IPS-18c (cell line): ENCODE measurements around the gene PDX1.

ENCODE experiments used
- H3K4me3 ChIP-seq: 2 replicates; pipeline ENCODE4 v1.7.0; 2013; ENCODE audit warnings: low read depth, mild to moderate bottlenecking, low read length, moderate library complexity; ENCODE audit not compliant: insufficient read depth
- H3K9me3 ChIP-seq: one replicate; pipeline ENCODE4 v1.6.1; 2013; ENCODE audit warnings: mild to moderate bottlenecking, low read length, moderate library complexity; ENCODE audit not compliant: control insufficient read depth, insufficient read depth

Gene PDX1

DNA sequence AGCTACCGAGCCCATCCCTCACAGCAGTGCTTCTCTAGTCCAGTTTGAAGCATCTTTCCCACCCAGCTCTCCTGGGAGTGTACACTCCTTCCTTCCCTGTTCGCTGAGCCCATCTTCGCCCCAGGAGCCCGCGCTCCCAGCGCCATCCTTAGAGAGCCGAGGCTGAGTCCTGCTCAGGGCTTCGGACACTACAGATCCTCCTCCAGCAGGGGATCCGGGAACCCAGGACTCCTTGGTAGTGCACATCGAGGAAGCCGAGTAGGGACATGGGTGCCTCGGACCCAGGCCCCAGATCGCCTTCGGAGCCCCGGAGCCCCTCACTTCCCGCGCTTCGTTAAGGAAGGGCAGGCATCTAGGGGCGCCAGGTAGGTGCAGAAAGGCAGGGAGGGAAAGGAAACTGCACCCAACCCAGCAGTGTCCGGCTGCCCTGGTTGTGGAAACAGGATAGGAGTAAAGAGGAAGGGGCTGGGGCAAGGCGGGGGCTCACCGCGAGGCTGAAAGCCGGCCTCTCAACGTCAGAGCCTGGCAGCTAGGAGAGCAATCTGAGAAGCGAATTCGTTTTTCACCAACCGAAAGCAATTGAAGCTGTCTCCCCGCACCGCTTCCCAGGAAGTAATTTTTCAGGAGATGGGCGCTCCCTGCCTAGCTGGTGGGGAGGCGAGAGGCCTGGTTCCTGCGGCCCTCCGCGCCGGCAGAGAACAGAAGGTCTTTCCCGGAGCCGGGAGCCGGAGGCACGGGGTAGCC, 1.0 kb downstream of the PDX1 start:
- 0 out of 2 replicates have a peak overlapping the region, but pooled peaks have one; percentile 15 for H3K4me3 ChIP-seq

GRCh38 chr13:27921421-27921960, 1.7 kb downstream of the PDX1 start:
- H3K4me3 ChIP-seq, result 0 out of 2 replicates have a peak overlapping the region, but pooled peaks have one; percentile 15
- peaks cover 7% of the 10 kb centered on the region for H3K9me3 ChIP-seq

More for the DNA sequence above, 1.0 kb downstream of the PDX1 start:
- peaks cover 5% of the 10 kb centered on the region for H3K9me3 ChIP-seq

GRCh38 chr13:27921961-27922882, 2.4 kb downstream of the PDX1 start:
- H3K9me3 ChIP-seq, result peaks cover 9% of the 10 kb centered on the region
- H3K4me3 ChIP-seq, result no peak overlapping the region

DNA sequence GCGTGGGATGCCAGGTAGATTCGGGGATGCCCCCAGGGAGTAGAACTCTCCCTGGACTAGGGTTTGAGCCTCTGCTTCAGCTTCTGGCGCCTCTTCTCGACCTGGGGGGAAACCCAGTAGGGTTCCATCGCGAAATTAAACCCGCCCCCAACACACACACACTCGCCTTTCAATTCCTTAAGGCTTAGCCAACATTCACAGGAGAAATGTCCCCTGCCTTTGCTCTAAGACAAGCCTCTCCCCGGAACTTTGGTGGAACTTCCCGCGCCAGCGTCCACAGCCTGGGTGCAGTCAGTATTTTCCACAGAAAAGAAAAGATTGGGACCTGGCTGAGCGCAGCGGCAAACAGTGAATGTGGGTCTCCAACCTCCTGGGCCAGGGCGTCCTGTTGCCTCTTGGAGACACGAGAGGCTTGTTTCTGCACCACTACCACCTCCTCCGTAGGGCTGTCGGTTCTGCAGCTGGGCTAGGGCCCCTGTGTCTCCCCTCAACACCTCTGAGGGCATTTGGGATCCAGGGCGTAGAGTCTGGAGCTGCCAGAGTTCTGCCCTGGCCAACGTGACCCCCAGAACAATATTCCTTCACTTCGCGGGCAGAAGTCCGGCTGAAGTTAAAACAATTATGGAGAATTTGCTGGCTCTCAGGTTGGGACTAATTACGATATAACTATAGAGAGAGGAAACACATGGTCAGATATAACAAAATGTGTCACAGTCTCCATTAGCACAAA, 3.2 kb downstream of the PDX1 start:
- Histone ChIP-seq H3K4me3 (no peak overlapping the region), H3K9me3 (peaks cover 9% of the 10 kb centered on the region)

- no peak overlapping the region for H3K4me3 ChIP-seq
These were observed 4.2 kb downstream of the PDX1 start for GRCh38 chr13:27923794-27924528.

GRCh38 chr13:27924529-27925141, 4.8 kb downstream of the PDX1 start:
- peaks cover 9% of the 10 kb centered on the region for H3K9me3 ChIP-seq
- no peak overlapping the region for H3K4me3 ChIP-seq

More at GRCh38 chr13:27923794-27924528, 4.2 kb downstream of the PDX1 start:
- H3K9me3 ChIP-seq, result peaks cover 9% of the 10 kb centered on the region

DNA sequence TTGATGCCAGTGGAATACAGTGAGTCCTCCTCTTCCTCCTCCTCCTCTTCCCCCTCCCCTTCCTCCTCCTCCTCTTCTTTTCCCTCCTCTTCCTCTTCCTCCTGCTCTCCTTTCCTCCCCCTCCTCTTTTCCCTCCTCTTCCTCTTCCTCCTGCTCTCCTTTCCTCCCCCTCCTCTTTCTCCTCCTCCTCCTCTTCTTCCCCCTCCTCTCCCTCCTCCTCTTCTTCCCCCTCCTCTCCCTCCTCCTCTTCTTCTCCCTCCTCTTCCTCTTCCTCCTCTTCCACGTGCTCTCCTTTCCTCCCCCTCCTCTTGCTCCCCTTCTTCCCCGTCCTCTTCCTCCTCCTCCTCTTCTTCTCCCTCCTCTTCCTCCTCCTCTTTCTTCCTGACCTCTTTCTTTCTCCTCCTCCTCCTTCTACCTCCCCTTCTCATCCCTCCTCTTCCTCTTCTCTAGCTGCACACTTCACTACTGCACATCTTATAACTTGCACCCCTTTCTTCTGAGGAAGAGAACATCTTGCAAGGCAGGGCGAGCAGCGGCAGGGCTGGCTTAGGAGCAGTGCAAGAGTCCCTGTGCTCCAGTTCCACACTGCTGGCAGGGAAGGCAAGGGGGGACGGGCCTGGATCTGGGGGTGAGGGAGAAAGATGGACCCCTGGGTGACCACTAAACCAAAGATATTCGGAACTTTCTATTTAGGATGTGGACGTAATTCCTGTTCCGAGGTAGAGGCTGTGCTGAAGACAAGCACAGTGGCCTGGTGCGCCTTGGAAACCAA, 5.6 kb downstream of the PDX1 start:
- Histone ChIP-seq H3K4me3 (no peak overlapping the region), H3K9me3 (peaks cover 8% of the 10 kb centered on the region)

GRCh38 chr13:27926644-27927434, 7.0 kb downstream of the PDX1 start:
- Histone ChIP-seq H3K9me3 (peaks cover 6% of the 10 kb centered on the region), H3K4me3 (no peak overlapping the region)

DNA sequence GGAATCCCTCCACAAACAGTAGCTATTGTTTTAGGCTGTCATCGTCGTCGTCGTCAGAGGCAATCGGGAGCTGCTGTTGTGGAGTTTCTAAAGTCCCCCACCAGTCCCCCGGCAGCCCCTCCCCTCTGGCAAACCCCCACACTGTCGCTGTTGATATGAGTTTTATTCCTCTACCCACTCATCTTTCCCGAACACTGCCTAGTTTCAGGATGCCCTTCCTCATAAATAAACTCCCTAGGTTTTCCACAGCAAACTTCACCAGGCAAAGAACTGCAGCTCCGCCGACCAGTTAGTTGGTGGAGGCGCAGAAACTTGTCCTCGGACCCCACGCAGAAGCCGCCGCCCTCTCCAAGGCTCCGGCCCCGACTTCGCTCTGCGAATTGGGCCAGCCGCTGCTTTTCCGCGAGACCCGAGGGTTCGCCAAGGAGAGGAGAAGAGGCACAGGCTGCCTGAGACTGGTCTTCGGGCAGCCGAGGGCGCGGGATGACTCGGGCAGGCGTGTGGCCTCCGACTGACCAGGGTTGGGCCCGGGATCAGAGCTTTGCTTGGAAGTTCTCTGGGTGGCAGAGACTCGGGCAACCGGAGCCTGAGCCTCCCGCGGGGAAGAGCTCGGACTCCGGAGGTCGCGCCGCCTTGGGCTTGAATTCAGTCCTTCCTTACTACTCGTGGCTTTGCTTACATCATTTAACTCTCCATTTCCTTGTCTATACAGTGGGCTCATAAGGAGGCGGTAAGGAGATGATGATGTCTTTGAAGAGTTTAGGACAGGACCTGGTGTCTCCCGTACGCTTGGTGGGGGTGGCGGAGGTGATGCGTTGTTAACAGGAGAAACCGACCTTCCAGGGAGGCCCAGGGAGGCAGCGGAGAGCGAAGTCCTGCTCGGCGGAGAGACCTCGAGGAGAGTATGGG, 7.9 kb downstream of the PDX1 start:
- Histone ChIP-seq H3K9me3 (peaks cover 6% of the 10 kb centered on the region), H3K4me3 (no peak overlapping the region)

DNA sequence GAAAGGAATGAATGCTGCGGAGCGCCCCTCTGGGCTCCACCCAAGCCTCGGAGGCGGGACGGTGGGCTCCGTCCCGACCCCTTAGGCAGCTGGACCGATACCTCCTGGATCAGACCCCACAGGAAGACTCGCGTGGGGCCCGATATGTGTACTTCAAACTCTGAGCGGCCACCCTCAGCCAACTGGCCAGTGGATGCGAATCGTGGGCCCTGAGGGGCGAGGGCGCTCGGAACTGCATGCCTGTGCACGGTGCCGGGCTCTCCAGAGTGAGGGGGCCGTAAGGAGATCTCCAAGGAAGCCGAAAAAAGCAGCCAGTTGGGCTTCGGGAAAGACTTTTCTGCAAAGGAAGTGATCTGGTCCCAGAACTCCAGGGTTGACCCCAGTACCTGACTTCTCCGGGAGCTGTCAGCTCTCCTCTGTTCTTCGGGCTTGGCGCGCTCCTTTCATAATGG, 8.6 kb downstream of the PDX1 start:
- H3K9me3 ChIP-seq, result peaks cover 6% of the 10 kb centered on the region
- H3K4me3 ChIP-seq, result no peak overlapping the region

GRCh38 chr13:27928805-27929753, 9.3 kb downstream of the PDX1 start:
- no peak overlapping the region for H3K4me3 ChIP-seq

GRCh38 chr13:27929868-27930267, 10.1 kb downstream of the PDX1 start:
- Histone ChIP-seq H3K4me3 (no peak overlapping the region), H3K9me3 (peaks cover 4% of the 10 kb centered on the region)

More at GRCh38 chr13:27928805-27929753, 9.3 kb downstream of the PDX1 start:
- H3K9me3 ChIP-seq, result peaks cover 6% of the 10 kb centered on the region

GRCh38 chr13:27933118-27933517, 13.3 kb downstream of the PDX1 start:
- H3K4me3 ChIP-seq, result no peak overlapping the region
- H3K9me3 ChIP-seq, result no peaks in the 10 kb centered on the region
